ENCODE measurements around the gene DLGAP3.
A peak's percentile ranks its signal among the peaks of the same experiment; 100 is the strongest.

DLGAP3 gene

GRCh38 chr1:34900775-34901502 lies 28.5 kb downstream of the DLGAP3 start:
- no peak for DNase-seq

GRCh38 chr1:34899906-34900305 lies 29.5 kb downstream of the DLGAP3 start:
- no peak for DNase-seq

GRCh38 chr1:34899471-34899870 lies 30.0 kb downstream of the DLGAP3 start:
- no peak for DNase-seq

- DNase-seq, result no peak
Measured at GRCh38 chr1:34898330-34898761, 31.1 kb downstream of the DLGAP3 start.

- no peak for DNase-seq
Measured at GRCh38 chr1:34896612-34897011, 32.8 kb downstream of the DLGAP3 start.

GRCh38 chr1:34889705-34890104 lies 39.7 kb downstream of the DLGAP3 start:
- no peak for DNase-seq

- no peak for DNase-seq
Measured at GRCh38 chr1:34887593-34887992, 41.9 kb downstream of the DLGAP3 start.

GRCh38 chr1:34885405-34886247 lies 43.8 kb downstream of the DLGAP3 start:
- peak; percentile 63 for DNase-seq

GRCh38 chr1:34884961-34885360 lies 44.5 kb downstream of the DLGAP3 start:
- no peak for DNase-seq

- DNase-seq, result no peak
Measured at GRCh38 chr1:34884536-34884935, 44.9 kb downstream of the DLGAP3 start.

- no peak for DNase-seq
Measured at GRCh38 chr1:34879230-34879629, 50.2 kb downstream of the DLGAP3 start.

GRCh38 chr1:34876406-34876805 lies 53.0 kb downstream of the DLGAP3 start:
- no peak for DNase-seq

- no peak for DNase-seq
Measured at GRCh38 chr1:34874296-34874952, 55.0 kb downstream of the DLGAP3 start.

- DNase-seq, result no peak
Measured at GRCh38 chr1:34872133-34872503, 57.3 kb downstream of the DLGAP3 start.

GRCh38 chr1:34871443-34872132 lies 57.9 kb downstream of the DLGAP3 start:
- DNase-seq, result no peak

GRCh38 chr1:34870395-34870794 lies 59.1 kb downstream of the DLGAP3 start:
- no peak for DNase-seq

- no peak for DNase-seq
Measured at GRCh38 chr1:34869760-34870159, 59.7 kb downstream of the DLGAP3 start.

GRCh38 chr1:34868230-34869049 lies 61.0 kb downstream of the DLGAP3 start:
- DNase-seq, result no peak

- no peak for DNase-seq
Measured at GRCh38 chr1:34867415-34867814, 62.0 kb downstream of the DLGAP3 start.

GRCh38 chr1:34866762-34867109 lies 62.7 kb downstream of the DLGAP3 start:
- no peak for DNase-seq

- peak; percentile 90 for DNase-seq
Measured at GRCh38 chr1:34865981-34866761, 63.3 kb downstream of the DLGAP3 start.
